Neural cell (in vitro differentiated cells): ENCODE measurements around the gene SIRT3. TPM values are rescaled to one million over a fixed set of nuclear protein-coding genes. Genes with fewer than 3 reads are reported as not detected.

Experiments
- H2AFZ ChIP-seq: fragments of 200-600, 300-800 bp; sonication (generic), shearing (Covaris generic); 2 replicates; pipeline ENCODE4 v1.6.0; 2014; ENCODE audit warnings: low read depth, mild to moderate bottlenecking, antibody characterized with exemption, low read length, moderate library complexity
- H3F3A ChIP-seq: fragments of 200-600 bp; shearing (Covaris generic); 2 replicates; pipeline ENCODE4 v1.6.1; 2016; ENCODE audit warnings: mild to moderate bottlenecking, moderate library complexity, mixed read lengths, antibody characterized with exemption, low read length; ENCODE audit not compliant: insufficient read depth, poor library complexity, severe bottlenecking
- H3K27ac ChIP-seq: fragments of 200-600, 300-800 bp; sonication (generic), shearing (Covaris generic); 2 replicates; pipeline ENCODE4 v1.5.1; 2014; ENCODE audit warnings: mild to moderate bottlenecking, low read length, moderate library complexity
- H3K27me3 ChIP-seq: fragments of 300-800, 200-600 bp; sonication (generic), shearing (Covaris generic); 2 replicates; pipeline ENCODE4 v1.6.0; 2014; ENCODE audit warnings: mild to moderate bottlenecking, low read depth, low read length, moderate library complexity; ENCODE audit not compliant: insufficient read depth
- H3K36me3 ChIP-seq: fragments of 300-800, 200-600 bp; sonication (generic), shearing (Covaris generic); 2 replicates; pipeline ENCODE4 v1.5.1; 2014; ENCODE audit warnings: mild to moderate bottlenecking, antibody characterized with exemption, low read length, moderate library complexity; ENCODE audit not compliant: insufficient read depth
- H3K4me2 ChIP-seq: fragments of 300-800, 200-600 bp; sonication (generic), shearing (Covaris generic); 2 replicates; pipeline ENCODE4 v1.6.0; 2014; ENCODE audit warnings: mild to moderate bottlenecking, low read length
- H3K4me3 ChIP-seq: fragments of 300-800, 200-600 bp; sonication (generic), shearing (Covaris generic); 2 replicates; pipeline ENCODE4 v1.5.1; 2014; ENCODE audit warnings: mild to moderate bottlenecking, low read length, moderate library complexity
- H3K79me2 ChIP-seq: fragments of 200-600 bp; shearing (Covaris generic); replicated peaks from 2 replicates; pipeline ENCODE4 v1.6.0; 2014; ENCODE audit warnings: mild to moderate bottlenecking, low read length, moderate library complexity; ENCODE audit not compliant: insufficient read depth
- H3K9ac ChIP-seq: fragments of 300-800, 200-600 bp; sonication (generic), shearing (Covaris generic); 2 replicates; pipeline ENCODE4 v1.6.1; 2016; ENCODE audit warnings: mild to moderate bottlenecking, low read length, mixed read lengths
- H3K9me2 ChIP-seq: fragments of 200-600 bp; shearing (Covaris generic); 2 replicates; pipeline ENCODE4 v1.6.1; 2016; ENCODE audit warnings: mild to moderate bottlenecking, low read length, mixed read lengths; ENCODE audit not compliant: insufficient read depth
- H3K9me3 ChIP-seq: fragments of 200-600, 300-800 bp; sonication (generic), shearing (Covaris generic); 2 replicates; pipeline ENCODE4 v1.6.1; 2016; ENCODE audit warnings: mild to moderate bottlenecking, mixed run types, low read length, moderate library complexity, mixed read lengths
- H4K20me1 ChIP-seq: fragments of 200-600 bp; shearing (Covaris generic); 2 replicates; pipeline ENCODE4 v1.6.1; 2016; ENCODE audit warnings: mild to moderate bottlenecking, mixed run types; ENCODE audit not compliant: insufficient read depth
- CTCF ChIP-seq: fragments of 450-650 bp; IDR thresholded peaks from 2 replicates; pipeline ENCODE4 v1.5.1; 2014; ENCODE audit warnings: antibody characterized with exemption, mild to moderate bottlenecking, moderate library complexity; ENCODE audit not compliant: poor library complexity, severe bottlenecking
- EP300 ChIP-seq: fragments of 450-650 bp; conservative IDR thresholded peaks from 2 replicates; pipeline ENCODE4 v1.6.1; 2014; ENCODE audit warnings: antibody characterized with exemption, mild to moderate bottlenecking, moderate library complexity; ENCODE audit not compliant: poor library complexity, severe bottlenecking
- EZH2 ChIP-seq: fragments of 200-600, 300-800 bp; shearing (Covaris generic), sonication (generic); IDR thresholded peaks from 2 replicates; pipeline ENCODE4 v1.6.1; 2014; ENCODE audit warnings: antibody characterized with exemption, low read length, borderline replicate concordance, mild to moderate bottlenecking; ENCODE audit not compliant: insufficient read depth, poor library complexity, severe bottlenecking
- MXI1 ChIP-seq: fragments of 450-650 bp; conservative IDR thresholded peaks from 2 replicates; pipeline ENCODE4 v1.6.1; 2014; ENCODE audit warnings: antibody characterized with exemption, mild to moderate bottlenecking; ENCODE audit not compliant: poor library complexity, severe bottlenecking
- POLR2AphosphoS5 ChIP-seq: IDR thresholded peaks from 2 replicates; pipeline ENCODE4 v1.6.1; 2012
- RAD21 ChIP-seq: fragments of 450-650 bp; conservative IDR thresholded peaks from 2 replicates; pipeline ENCODE4 v1.6.1; 2014; ENCODE audit warnings: antibody characterized with exemption, mild to moderate bottlenecking, moderate library complexity
- SMC3 ChIP-seq: fragments of 450-650 bp; conservative IDR thresholded peaks from 2 replicates; pipeline ENCODE4 v1.6.1; 2014; ENCODE audit warnings: antibody characterized with exemption, mild to moderate bottlenecking, moderate library complexity; ENCODE audit not compliant: poor library complexity
- TAF1 ChIP-seq: IDR thresholded peaks from 2 replicates; pipeline ENCODE4 v1.6.1; 2012; ENCODE audit warnings: low read depth
- polyA plus RNA-seq: library from polyadenylated mRNA; depleted of rRNA; stranded (reverse); fragments of >200 nt; gene quantifications from 2 replicates; pipeline ENCODE4 v1.2.3, GENCODE V29; 2014
- TF ChIP-seq, protein P1 (sequence below): IDR thresholded peaks from 2 replicates; pipeline ENCODE4 v1.6.1; 2012; ENCODE audit warnings: borderline replicate concordance

The SIRT3 gene
- polyA plus RNA-seq, 1 donor from 2014 or later = 32.9 TPM

DNA sequence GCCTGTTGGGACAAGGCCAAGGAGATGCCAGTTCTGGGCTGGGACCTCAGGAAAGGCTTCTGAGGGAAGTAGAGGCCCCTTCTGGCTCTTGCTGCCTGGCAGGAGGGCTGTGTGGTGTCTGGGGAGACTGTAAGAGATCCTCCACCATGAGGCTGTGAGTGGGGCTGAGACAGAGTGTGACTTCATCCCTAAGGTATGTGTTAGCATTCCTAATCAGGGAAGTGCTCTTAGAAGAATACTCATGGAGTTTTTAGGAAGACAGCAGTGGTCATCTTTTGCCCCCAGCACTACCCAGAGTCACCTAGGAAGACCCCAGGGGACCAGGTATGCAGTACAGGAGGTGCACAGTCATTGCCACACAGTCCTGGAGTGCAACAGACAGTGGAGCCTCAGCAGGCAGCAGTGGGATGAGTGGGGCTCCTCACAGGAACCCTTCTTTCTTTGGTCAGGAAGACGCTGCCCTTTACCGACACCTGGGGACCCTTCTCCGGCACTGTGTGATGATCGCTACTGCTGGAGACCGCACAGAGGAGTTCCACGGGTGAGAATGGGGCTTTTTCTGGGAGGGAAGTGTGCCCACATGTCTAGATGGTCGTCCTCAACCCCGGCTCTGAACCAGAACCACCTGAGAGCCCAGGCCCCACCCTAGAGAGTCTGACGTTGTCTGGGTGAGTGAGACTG is 25.9 kb downstream of the SIRT3 start:
- Histone ChIP-seq H3F3A (no peaks in the 10 kb centered on the region), H3K9me2 (no peaks in the 10 kb centered on the region), H3K4me3 (peak overlapping the region; percentile 97), H4K20me1 (peaks cover 3% of the 10 kb centered on the region), H3K4me2 (peak overlapping the region; percentile 8), H3K9me3 (no peaks in the 10 kb centered on the region), H3K27ac (no peak overlapping the region), H3K27me3 (no peaks in the 10 kb centered on the region), H3K79me2 (peaks cover 30% of the 10 kb centered on the region), H3K9ac (no peak overlapping the region), H3K36me3 (no peaks in the 10 kb centered on the region), H2AFZ (no peak overlapping the region)
- no peak for TF ChIP-seq TAF1
- TF ChIP-seq EP300 = no peak
- TF ChIP-seq EZH2 = no peak
- no peak for TF ChIP-seq CTCF
- no peak for TF ChIP-seq SMC3
- no peak for TF ChIP-seq MXI1
- TF ChIP-seq, protein P1, sequence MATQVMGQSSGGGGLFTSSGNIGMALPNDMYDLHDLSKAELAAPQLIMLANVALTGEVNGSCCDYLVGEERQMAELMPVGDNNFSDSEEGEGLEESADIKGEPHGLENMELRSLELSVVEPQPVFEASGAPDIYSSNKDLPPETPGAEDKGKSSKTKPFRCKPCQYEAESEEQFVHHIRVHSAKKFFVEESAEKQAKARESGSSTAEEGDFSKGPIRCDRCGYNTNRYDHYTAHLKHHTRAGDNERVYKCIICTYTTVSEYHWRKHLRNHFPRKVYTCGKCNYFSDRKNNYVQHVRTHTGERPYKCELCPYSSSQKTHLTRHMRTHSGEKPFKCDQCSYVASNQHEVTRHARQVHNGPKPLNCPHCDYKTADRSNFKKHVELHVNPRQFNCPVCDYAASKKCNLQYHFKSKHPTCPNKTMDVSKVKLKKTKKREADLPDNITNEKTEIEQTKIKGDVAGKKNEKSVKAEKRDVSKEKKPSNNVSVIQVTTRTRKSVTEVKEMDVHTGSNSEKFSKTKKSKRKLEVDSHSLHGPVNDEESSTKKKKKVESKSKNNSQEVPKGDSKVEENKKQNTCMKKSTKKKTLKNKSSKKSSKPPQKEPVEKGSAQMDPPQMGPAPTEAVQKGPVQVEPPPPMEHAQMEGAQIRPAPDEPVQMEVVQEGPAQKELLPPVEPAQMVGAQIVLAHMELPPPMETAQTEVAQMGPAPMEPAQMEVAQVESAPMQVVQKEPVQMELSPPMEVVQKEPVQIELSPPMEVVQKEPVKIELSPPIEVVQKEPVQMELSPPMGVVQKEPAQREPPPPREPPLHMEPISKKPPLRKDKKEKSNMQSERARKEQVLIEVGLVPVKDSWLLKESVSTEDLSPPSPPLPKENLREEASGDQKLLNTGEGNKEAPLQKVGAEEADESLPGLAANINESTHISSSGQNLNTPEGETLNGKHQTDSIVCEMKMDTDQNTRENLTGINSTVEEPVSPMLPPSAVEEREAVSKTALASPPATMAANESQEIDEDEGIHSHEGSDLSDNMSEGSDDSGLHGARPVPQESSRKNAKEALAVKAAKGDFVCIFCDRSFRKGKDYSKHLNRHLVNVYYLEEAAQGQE = no peak
- TF ChIP-seq POLR2AphosphoS5 = no peak
- TF ChIP-seq RAD21 = no peak

DNA sequence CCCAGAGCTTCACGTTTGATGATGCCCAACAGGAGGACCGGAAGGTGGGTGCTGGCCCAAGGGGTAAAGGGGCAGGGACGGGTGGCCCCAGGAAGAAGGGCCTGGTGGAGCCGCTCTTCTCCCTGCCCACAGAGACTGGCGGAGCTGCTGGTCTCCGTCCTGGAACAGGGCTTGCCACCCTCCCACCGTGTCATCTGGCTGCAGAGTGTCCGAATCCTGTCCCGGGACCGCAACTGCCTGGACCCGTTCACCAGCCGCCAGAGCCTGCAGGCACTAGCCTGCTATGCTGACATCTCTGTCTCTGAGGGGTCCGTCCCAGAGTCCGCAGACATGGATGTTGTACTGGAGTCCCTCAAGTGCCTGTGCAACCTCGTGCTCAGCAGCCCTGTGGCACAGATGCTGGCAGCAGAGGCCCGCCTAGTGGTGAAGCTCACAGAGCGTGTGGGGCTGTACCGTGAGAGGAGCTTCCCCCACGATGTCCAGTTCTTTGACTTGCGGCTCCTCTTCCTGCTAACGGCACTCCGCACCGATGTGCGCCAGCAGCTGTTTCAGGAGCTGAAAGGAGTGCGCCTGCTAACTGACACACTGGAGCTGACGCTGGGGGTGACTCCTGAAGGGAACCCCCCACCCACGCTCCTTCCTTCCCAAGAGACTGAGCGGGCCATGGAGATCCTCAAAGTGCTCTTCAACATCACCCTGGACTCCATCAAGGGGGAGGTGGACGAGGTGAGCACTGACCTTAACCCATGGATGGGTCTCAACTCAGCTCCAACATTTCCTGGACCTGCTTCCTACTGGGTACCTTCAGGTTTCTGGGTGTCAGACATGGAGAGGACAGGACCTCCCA is 26.6 kb downstream of the SIRT3 start:
- H3K27ac ChIP-seq = peak overlapping the region; percentile 96
- no peaks in the 10 kb centered on the region for H3K36me3 ChIP-seq
- H3K9ac ChIP-seq = peak overlapping the region; percentile 98
- peak overlapping the region; percentile 65 for H3K4me2 ChIP-seq
- H3F3A ChIP-seq = no peaks in the 10 kb centered on the region
- TF ChIP-seq CTCF (no peak), SMC3 (no peak), POLR2AphosphoS5 (no peak), MXI1 (no peak), RAD21 (no peak), EP300 (no peak), EZH2 (no peak), TAF1 (no peak)
- TF ChIP-seq, protein P1 = no peak
- H3K79me2 ChIP-seq = peaks cover 30% of the 10 kb centered on the region
- H4K20me1 ChIP-seq = peaks cover 3% of the 10 kb centered on the region
- H3K4me3 ChIP-seq = peak overlapping the region; percentile 97
- H2AFZ ChIP-seq = no peak overlapping the region
- H3K27me3 ChIP-seq = no peaks in the 10 kb centered on the region
- H3K9me2 ChIP-seq = no peaks in the 10 kb centered on the region
- no peaks in the 10 kb centered on the region for H3K9me3 ChIP-seq
